Activated B cell treated with CpG ODN at 0.5 μM for 24 hours (primary cell): Measurements from ENCODE around the gene NEDD8. TPM values are rescaled to one million over a fixed set of nuclear protein-coding genes. Genes with fewer than 3 reads are reported as not detected.

Source experiments
- ATAC-seq: fragments of 200-7000 bp; cut with Tn5 transposase; one replicate; pipeline ENCODE4 v1.10.0; 2021; ENCODE audit warnings: low read depth, mild to moderate bottlenecking, moderate library complexity
- CTCF ChIA-PET: fragments of 350-600 bp; sonication (Branson Sonifier 250); formaldehyde crosslinking; loops from one replicate; lab custom pipeline; 2021; ENCODE audit warnings: antibody characterized with exemption; lab: Charles Lee
- POLR2A ChIA-PET: fragments of 350-600 bp; sonication (Branson Sonifier 250); formaldehyde crosslinking; loops from one replicate; lab custom pipeline; 2021; ENCODE audit warnings: antibody characterized with exemption; lab: Charles Lee
- DNase-seq: peaks from one replicate; pipeline ENCODE4 v3.0.0; 2022
- H3K27ac Mint-ChIP-seq: one replicate; pipeline ENCODE4 v1.8.0; 2020; ENCODE audit warnings: mixed read lengths
- H3K27me3 Mint-ChIP-seq: one replicate; pipeline ENCODE4 v1.8.0; 2021; ENCODE audit warnings: mixed read lengths
- H3K36me3 Mint-ChIP-seq: one replicate; pipeline ENCODE4 v1.8.0; 2021; ENCODE audit warnings: low read depth, mixed read lengths
- H3K4me1 Mint-ChIP-seq: one replicate; pipeline ENCODE4 v1.8.0; 2021; ENCODE audit warnings: mixed read lengths
- H3K4me3 Mint-ChIP-seq: one replicate; pipeline ENCODE4 v1.8.0; 2020; ENCODE audit warnings: mild to moderate bottlenecking, mixed read lengths
- H3K9me3 Mint-ChIP-seq: one replicate; pipeline ENCODE4 v1.8.0; 2020; ENCODE audit warnings: mixed read lengths
- intact Hi-C: fragments of 100-400 bp; cut with micrococcal nuclease; formaldehyde crosslinking; loops from one replicate; pipeline ENCODE4 v1.15.1; 2024
- total RNA-seq: library from RNA; stranded (reverse); gene quantifications from 2 replicates; pipeline ENCODE4 v1.2.3, GENCODE V29; 2022
- TF ChIP-seq, protein P1 (sequence below): fragments of 200-600 bp; IDR thresholded peaks from one replicate; pipeline ENCODE4 v1.8.0; 2022; ENCODE audit warnings: antibody characterized with exemption, mild to moderate bottlenecking

The NEDD8 gene
- total RNA-seq, 1 donor from 2014 or later: 129 TPM

GRCh38 chr14:24194873-24195185 lies 37.3 kb downstream of the NEDD8 start:
- ChIA-PET POLR2A (interaction anchor here (1.0 to 4.1 kb wide), 19 partner anchors 12 to 873 kb away, joined by 3 to 143 read pairs (median 11); partner anchors contain the start of genes CHMP4A, CIDEB, DCAF11 and EMC9), CTCF (interaction anchor here (1.5 to 1.9 kb wide), 2 partner anchors 34 to 237 kb away, joined by 5 to 7 read pairs; partner anchors contain the start of gene IRF9)
- no peaks in the 10 kb centered on the region for H3K9me3 Mint-ChIP-seq
- no peaks in the 10 kb centered on the region for H3K27me3 Mint-ChIP-seq
- peak overlapping the region; percentile 97 for H3K27ac Mint-ChIP-seq
- intact Hi-C loops: loop anchor here (1.0 to 5.0 kb wide), 6 partner anchors 18 to 237 kb away; partner anchors contain the start of genes CHMP4A, GMPR2, IRF9 and NEDD8
- H3K36me3 Mint-ChIP-seq: peaks cover 47% of the 10 kb centered on the region
- H3K4me1 Mint-ChIP-seq: peaks cover 48% of the 10 kb centered on the region
- ATAC-seq (no peak), DNase-seq (no peak)
- TF ChIP-seq, protein P1, sequence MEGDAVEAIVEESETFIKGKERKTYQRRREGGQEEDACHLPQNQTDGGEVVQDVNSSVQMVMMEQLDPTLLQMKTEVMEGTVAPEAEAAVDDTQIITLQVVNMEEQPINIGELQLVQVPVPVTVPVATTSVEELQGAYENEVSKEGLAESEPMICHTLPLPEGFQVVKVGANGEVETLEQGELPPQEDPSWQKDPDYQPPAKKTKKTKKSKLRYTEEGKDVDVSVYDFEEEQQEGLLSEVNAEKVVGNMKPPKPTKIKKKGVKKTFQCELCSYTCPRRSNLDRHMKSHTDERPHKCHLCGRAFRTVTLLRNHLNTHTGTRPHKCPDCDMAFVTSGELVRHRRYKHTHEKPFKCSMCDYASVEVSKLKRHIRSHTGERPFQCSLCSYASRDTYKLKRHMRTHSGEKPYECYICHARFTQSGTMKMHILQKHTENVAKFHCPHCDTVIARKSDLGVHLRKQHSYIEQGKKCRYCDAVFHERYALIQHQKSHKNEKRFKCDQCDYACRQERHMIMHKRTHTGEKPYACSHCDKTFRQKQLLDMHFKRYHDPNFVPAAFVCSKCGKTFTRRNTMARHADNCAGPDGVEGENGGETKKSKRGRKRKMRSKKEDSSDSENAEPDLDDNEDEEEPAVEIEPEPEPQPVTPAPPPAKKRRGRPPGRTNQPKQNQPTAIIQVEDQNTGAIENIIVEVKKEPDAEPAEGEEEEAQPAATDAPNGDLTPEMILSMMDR: no peak
- H3K4me3 Mint-ChIP-seq: peak overlapping the region; percentile 96

GRCh38 chr14:24194186-24194872 lies 37.8 kb downstream of the NEDD8 start:
- Mint-ChIP-seq H3K27ac (peak overlapping the region; percentile 97), H3K27me3 (no peaks in the 10 kb centered on the region), H3K4me3 (peak overlapping the region; percentile 96), H3K4me1 (peaks cover 49% of the 10 kb centered on the region), H3K9me3 (no peaks in the 10 kb centered on the region), H3K36me3 (peaks cover 46% of the 10 kb centered on the region)
- ChIA-PET POLR2A (interaction anchor here (1.0 to 4.1 kb wide), 10 partner anchors 13 to 103 kb away, joined by 3 to 143 read pairs (median 17); partner anchors contain the start of genes CHMP4A, IRF9, MDP1 and PCK2), CTCF (interaction anchor here (1.9 kb wide), 1 partner anchor 34 kb away, joined by 7 read pairs; the partner anchor contains the start of gene IRF9)
- DNase-seq (no peak), ATAC-seq (no peak)
- intact Hi-C loops: loop anchor here (2.0 kb wide), 1 partner anchor 76 kb away; the partner anchor contains the start of gene RABGGTA
- TF ChIP-seq, protein P1: no peak

DNA sequence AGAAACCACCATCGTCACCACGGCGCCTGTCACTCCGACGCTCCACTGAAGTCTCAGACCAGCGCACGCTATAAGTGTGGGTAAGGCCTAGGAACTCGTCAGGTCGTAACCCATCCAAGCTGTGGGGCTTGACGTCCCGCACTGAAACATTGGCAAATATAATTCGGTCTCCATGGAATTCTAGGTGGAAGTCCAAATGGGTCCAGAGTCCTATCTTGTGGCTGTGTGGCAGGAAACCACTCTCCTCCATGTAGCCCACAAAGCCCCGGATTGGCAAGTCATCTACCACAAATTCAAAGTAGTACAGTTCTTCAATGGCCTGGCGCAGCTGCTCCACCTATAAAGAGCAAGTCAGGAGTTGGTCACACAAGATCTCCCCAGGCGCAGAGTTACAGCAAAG lies 39.2 kb downstream of the NEDD8 start:
- ChIA-PET POLR2A (interaction anchor here (3.1 to 3.8 kb wide), 2 partner anchors 32 to 49 kb away, joined by 22 to 38 read pairs; partner anchors contain the start of genes IRF9 and TINF2), CTCF (no interaction called here)
- no peaks in the 10 kb centered on the region for H3K27me3 Mint-ChIP-seq
- no peak for ATAC-seq
- no peaks in the 10 kb centered on the region for H3K9me3 Mint-ChIP-seq
- no peak overlapping the region for H3K4me3 Mint-ChIP-seq
- H3K36me3 Mint-ChIP-seq: peaks cover 42% of the 10 kb centered on the region
- H3K27ac Mint-ChIP-seq: peak overlapping the region; percentile 1
- TF ChIP-seq, protein P1: no peak
- DNase-seq: no peak
- H3K4me1 Mint-ChIP-seq: peaks cover 51% of the 10 kb centered on the region
- intact Hi-C loops: no loop called here

- Mint-ChIP-seq H3K4me1 (peaks cover 46% of the 10 kb centered on the region), H3K27me3 (no peaks in the 10 kb centered on the region), H3K36me3 (peaks cover 55% of the 10 kb centered on the region), H3K27ac (peak overlapping the region; percentile 4), H3K9me3 (no peaks in the 10 kb centered on the region), H3K4me3 (no peak overlapping the region)
- intact Hi-C loops: no loop called here
- POLR2A ChIA-PET: interaction anchor here (0.6 to 0.7 kb wide), 3 partner anchors 22 to 89 kb away, joined by 3 to 8 read pairs (median 3); no protein-coding TSS in a partner anchor
- CTCF ChIA-PET: no interaction called here
- TF ChIP-seq, protein P1: no peak
- ATAC-seq (no peak), DNase-seq (no peak)
Measured at GRCh38 chr14:24190416-24190815, 41.8 kb downstream of the NEDD8 start.

- CTCF ChIA-PET: interaction anchor here (0.8 to 2.6 kb wide), 4 partner anchors 24 to 118 kb away, joined by 3 to 11 read pairs (median 7); partner anchors contain the start of genes CHMP4A, CIDEB and IRF9
- Mint-ChIP-seq H3K9me3 (no peaks in the 10 kb centered on the region), H3K4me1 (peaks cover 39% of the 10 kb centered on the region), H3K27ac (peak overlapping the region; percentile 87), H3K4me3 (no peak overlapping the region), H3K36me3 (peaks cover 60% of the 10 kb centered on the region), H3K27me3 (no peaks in the 10 kb centered on the region)
- DNase-seq (no peak), ATAC-seq (no peak)
- intact Hi-C loops: loop anchor here (2.0 kb wide), 1 partner anchor 43 kb away; the partner anchor contains the start of genes PSME2 and RNF31
- POLR2A ChIA-PET: interaction anchor here (0.6 to 3.7 kb wide), 16 partner anchors 7 to 107 kb away, joined by 3 to 44 read pairs (median 6); partner anchors contain the start of genes CHMP4A, DCAF11, EMC9 and IRF9
- TF ChIP-seq, protein P1: no peak
Measured at GRCh38 chr14:24189460-24189859, 42.7 kb downstream of the NEDD8 start.
